ENCODE results near the gene TEX10.
"Not testable (repeated sequence)": the region's sequence is repeated elsewhere in the genome, so short reads cannot be mapped to it uniquely, and the experiment has no call there.

Gene TEX10

GRCh38 chr9:100352727-100353505 is at the start of gene TEX10:
TSS of gene TEX10 (minus strand) at chr9:100352942. CDS start at chr9:100349363, 3,579 bp downstream.
- DNase-seq (ENCODE audit: low read depth): peak; percentile 84

- no peak for DNase-seq (ENCODE audit: low read depth)
Measured at GRCh38 chr9:100401042-100401441, 48.3 kb upstream of the TEX10 start.

GRCh38 chr9:100397529-100398266 is 45.0 kb upstream of the TEX10 start:
- no peak for DNase-seq (ENCODE audit: low read depth)

GRCh38 chr9:100396769-100397168 is 44.0 kb upstream of the TEX10 start:
- DNase-seq (ENCODE audit: low read depth): no peak

GRCh38 chr9:100394816-100395215 is 42.1 kb upstream of the TEX10 start:
- no peak for DNase-seq (ENCODE audit: low read depth)

GRCh38 chr9:100394032-100394695 is 41.4 kb upstream of the TEX10 start:
- no peak for DNase-seq (ENCODE audit: low read depth)

GRCh38 chr9:100392989-100393388 is 40.2 kb upstream of the TEX10 start:
- not testable (repeated sequence) for DNase-seq (ENCODE audit: low read depth)

- no peak for DNase-seq (ENCODE audit: low read depth)
Measured at GRCh38 chr9:100379862-100380261, 27.1 kb upstream of the TEX10 start.

GRCh38 chr9:100377015-100377414 is 24.3 kb upstream of the TEX10 start:
- no peak for DNase-seq (ENCODE audit: low read depth)

- DNase-seq (ENCODE audit: low read depth): no peak
Measured at GRCh38 chr9:100375658-100376057, 22.9 kb upstream of the TEX10 start.

- no peak for DNase-seq (ENCODE audit: low read depth)
Measured at GRCh38 chr9:100372648-100373047, 19.9 kb upstream of the TEX10 start.

- no peak for DNase-seq (ENCODE audit: low read depth)
Measured at GRCh38 chr9:100370064-100370723, 17.5 kb upstream of the TEX10 start.

GRCh38 chr9:100368672-100369071 is 15.9 kb upstream of the TEX10 start:
- DNase-seq (ENCODE audit: low read depth): no peak

- DNase-seq (ENCODE audit: low read depth): no peak
Measured at GRCh38 chr9:100366121-100366520, 13.4 kb upstream of the TEX10 start.

GRCh38 chr9:100364013-100364412 is 11.3 kb upstream of the TEX10 start:
- no peak for DNase-seq (ENCODE audit: low read depth)

GRCh38 chr9:100359057-100359456 is 6.3 kb upstream of the TEX10 start:
- no peak for DNase-seq (ENCODE audit: low read depth)

GRCh38 chr9:100357501-100357900 is 4.8 kb upstream of the TEX10 start:
- DNase-seq (ENCODE audit: low read depth): no peak

GRCh38 chr9:100355561-100355960 is 2.8 kb upstream of the TEX10 start:
- DNase-seq (ENCODE audit: low read depth): no peak

- no peak for DNase-seq (ENCODE audit: low read depth)
Measured at GRCh38 chr9:100354121-100354800, 1.5 kb upstream of the TEX10 start.

GRCh38 chr9:100352201-100352726 is 478 bp downstream of the TEX10 start:
- DNase-seq (ENCODE audit: low read depth): peak; percentile 6

- DNase-seq (ENCODE audit: low read depth): no peak
Measured at GRCh38 chr9:100351508-100351907, 1.2 kb downstream of the TEX10 start.
